Stimulated activated CD8-positive, alpha-beta memory T cell treated with anti-CD3 and anti-CD28 coated beads, Interleukin-4, amount 100 ng/mL, for 48 hours (primary cell): ENCODE results near the gene PCDHGA8.

ENCODE experiments used
- DNase-seq: peaks from one replicate; pipeline ENCODE4 v3.0.0-alpha.2; 2020

Gene PCDHGA8

DNA sequence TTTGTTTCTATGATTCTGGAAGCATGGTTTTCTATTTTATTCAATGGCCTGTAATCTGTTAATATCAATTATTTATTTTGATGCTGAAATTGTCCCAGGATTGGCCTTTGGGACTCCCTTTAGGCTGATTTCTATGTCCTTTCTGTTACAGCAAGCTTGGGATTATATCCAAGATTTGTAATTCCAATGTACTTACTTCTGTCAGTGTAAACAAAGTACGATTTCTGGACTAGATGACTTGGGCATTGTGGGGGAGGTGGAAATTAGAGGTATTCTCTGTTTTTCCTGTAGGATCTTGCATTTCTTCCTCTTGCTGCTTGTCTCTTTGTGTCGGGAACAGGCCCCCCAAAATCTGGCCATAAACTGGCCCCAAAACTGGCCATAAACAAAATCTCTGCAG is 41.6 kb downstream of the PCDHGA8 start:
- no peak for DNase-seq

GRCh38 chr5:141437221-141437620 is 44.8 kb downstream of the PCDHGA8 start:
- no peak for DNase-seq

DNA sequence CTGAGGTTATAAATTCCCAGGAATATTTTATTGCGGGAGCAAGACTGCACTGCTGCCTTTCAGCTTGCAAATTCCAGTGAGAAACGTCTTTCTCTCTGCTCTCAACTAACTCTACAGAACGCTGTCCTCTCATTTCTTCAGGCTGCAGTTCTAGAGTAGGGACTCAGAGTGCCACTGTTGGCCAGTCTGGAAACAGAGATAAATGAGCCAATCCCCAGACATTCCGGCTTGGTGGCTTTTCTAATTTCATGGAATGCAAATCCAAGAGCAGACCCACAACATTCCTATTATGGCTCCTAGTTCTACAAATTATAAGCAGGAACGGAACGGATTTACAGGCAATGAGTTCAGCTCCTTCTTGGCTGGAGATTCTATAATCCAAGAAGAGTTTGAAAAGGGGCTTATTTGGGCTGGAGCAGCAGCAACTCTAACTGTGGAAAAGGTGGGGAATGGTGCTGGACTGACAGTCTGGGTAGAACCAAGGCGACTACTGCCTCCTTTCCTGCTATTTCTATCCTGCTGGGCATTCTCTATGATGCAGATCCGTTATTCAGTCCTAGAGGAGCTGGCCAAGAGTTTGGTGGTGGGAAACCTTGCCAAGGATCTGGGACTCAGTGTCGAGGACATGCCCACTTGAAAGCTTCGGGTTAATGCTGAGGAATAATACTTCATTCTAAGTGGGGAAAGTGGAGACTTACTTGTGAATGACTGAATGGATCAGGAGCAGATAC is 47.1 kb downstream of the PCDHGA8 start:
- no peak for DNase-seq

DNA sequence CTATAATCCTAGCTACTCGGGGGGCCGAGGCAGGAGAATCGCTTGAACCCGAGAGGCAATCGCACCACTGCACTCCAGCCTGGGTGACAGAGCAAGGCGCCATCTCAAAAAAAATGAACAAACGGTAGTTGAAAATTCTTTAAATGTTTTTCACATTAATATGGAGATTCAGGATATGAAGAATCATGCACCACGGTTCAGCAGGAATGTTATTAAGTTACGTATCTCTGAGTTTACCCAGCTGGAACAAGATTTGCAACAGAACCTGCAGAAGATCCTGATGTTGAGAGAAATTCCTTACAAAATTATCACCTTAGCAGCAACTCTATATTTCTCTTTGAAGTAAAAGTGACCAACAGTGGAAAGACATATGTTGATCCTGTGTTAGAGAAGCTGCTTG is 47.9 kb downstream of the PCDHGA8 start:
- DNase-seq: no peak

DNA sequence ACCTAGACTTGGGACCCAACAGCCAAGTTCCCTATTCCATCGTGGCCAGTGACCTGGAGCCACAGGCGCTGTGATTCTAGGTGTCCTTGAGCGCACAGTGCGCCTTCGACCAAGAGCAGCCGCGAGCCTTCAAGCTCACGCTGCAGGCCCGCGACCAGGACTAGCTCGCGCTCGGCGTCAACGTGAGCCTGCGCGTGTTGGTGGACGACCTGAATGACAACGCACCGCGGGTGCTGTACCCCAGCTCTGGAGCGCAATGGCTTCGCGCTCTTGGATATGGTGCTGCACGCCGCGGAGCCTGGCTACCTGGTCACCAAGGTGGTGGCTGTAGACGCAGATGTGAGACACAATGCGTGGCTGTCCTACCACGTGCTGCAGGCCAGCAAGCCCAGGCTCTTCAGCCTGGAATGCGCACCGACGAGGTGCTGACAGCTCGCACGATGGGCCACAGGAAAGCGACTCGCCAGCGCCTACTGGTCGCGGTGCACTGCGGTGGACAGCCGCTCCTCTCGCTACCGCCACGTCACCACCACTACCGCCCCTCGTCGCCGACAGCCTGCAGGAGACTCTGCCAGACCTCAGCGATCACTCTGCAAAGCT is 49.2 kb downstream of the PCDHGA8 start:
- DNase-seq: no peak
